Upper lobe of left lung (tissue), 4 donors: Measurements from ENCODE around the gene PDGFC.

ENCODE experiments used
- CTCF ChIP-seq, 6 experiments: fragments of 450-650 bp in 4 of 6; fragments of 200-600 bp in 2 of 6; sonication (generic) in 2 of 6; IDR thresholded peaks; one replicate each; pipeline ENCODE4 v1.5.1; 2016 to 2019; ENCODE audit warnings: antibody characterized with exemption in 6 of 6
- EP300 ChIP-seq, 4 donors: sonication (generic); formaldehyde crosslinking; IDR thresholded peaks; one replicate each; pipeline ENCODE4 v1.5.1; 2017; ENCODE audit warnings: antibody characterized with exemption in 4 of 4, control low read depth in 2 of 4

- TF ChIP-seq CTCF (IDR thresholded peaks at IDR 0.05) = no peak
- TF ChIP-seq EP300 (IDR thresholded peaks at IDR 0.05) = no peak
Measured at GRCh38 chr4:156811963-156812362, 159.6 kb downstream of the PDGFC start.
